SK-N-SH treated with all-trans-retinoic acid at 6 μM for 48 hours (cell line): ENCODE data around the gene C5.

Experiments
- ATAC-seq: fragments of 200-7000 bp; cut with Tn5 transposase; 3 replicates; pipeline ENCODE4 v1.9.1; 2020; ENCODE audit warnings: mild to moderate bottlenecking, moderate library complexity
- ARNTL ChIP-seq: fragments of 450-650 bp; formaldehyde crosslinking; IDR thresholded peaks from 2 replicates; pipeline ENCODE4 v1.5.0; 2020; ENCODE audit warnings: low read depth, mild to moderate bottlenecking, moderate library complexity, borderline replicate concordance
- BACH2 ChIP-seq: fragments of 250-450 bp; sonication (Bioruptor Pico); IDR thresholded peaks from 2 replicates; pipeline ENCODE4 v1.9.0; 2021; ENCODE audit warnings: mild to moderate bottlenecking, borderline replicate concordance
- CREB5 ChIP-seq: fragments of 250-450 bp; sonication (Bioruptor Pico); IDR thresholded peaks from 2 replicates; pipeline ENCODE4 v1.5.1; 2020; ENCODE audit warnings: low read depth, mild to moderate bottlenecking, moderate library complexity
- CSDC2 ChIP-seq: fragments of 250-450 bp; sonication (Bioruptor Pico); IDR thresholded peaks from 2 replicates; pipeline ENCODE4 v1.5.0; 2020; ENCODE audit warnings: mild to moderate bottlenecking, moderate library complexity
- CSRNP3 ChIP-seq: fragments of 250-450 bp; sonication (Bioruptor Pico); IDR thresholded peaks from 2 replicates; pipeline ENCODE4 v1.5.1; 2021; ENCODE audit warnings: mild to moderate bottlenecking, moderate library complexity
- ESRRG ChIP-seq: fragments of 250-450 bp; sonication (Bioruptor Pico); IDR thresholded peaks from 2 replicates; pipeline ENCODE4 v1.6.1; 2021; ENCODE audit warnings: mild to moderate bottlenecking
- OSR1 ChIP-seq: fragments of 250-450 bp; sonication (Bioruptor Pico); IDR thresholded peaks from 2 replicates; pipeline ENCODE4 v1.8.0; 2022; ENCODE audit warnings: moderate library complexity, mild to moderate bottlenecking, inconsistent platforms
- PATZ1 ChIP-seq: fragments of 250-450 bp; sonication (Bioruptor Pico); IDR thresholded peaks from 2 replicates; pipeline ENCODE4 v1.8.0; 2020; ENCODE audit warnings: mild to moderate bottlenecking, moderate library complexity, borderline replicate concordance
- POU6F1 ChIP-seq: fragments of 250-450 bp; sonication (Bioruptor Pico); IDR thresholded peaks from 2 replicates; pipeline ENCODE4 v1.8.0; 2021; ENCODE audit warnings: low read depth, mild to moderate bottlenecking, moderate library complexity, borderline replicate concordance
- RARB ChIP-seq: fragments of 250-450 bp; sonication (Bioruptor Pico); IDR thresholded peaks from 2 replicates; pipeline ENCODE4 v1.8.0; 2021; ENCODE audit warnings: mild to moderate bottlenecking, moderate library complexity
- SNAI2 ChIP-seq: fragments of 250-450 bp; sonication (Bioruptor Pico); IDR thresholded peaks from 2 replicates; pipeline ENCODE4 v1.5.0; 2020; ENCODE audit warnings: mild to moderate bottlenecking, moderate library complexity
- TCF4 ChIP-seq: fragments of 250-450 bp; sonication (Bioruptor Pico); IDR thresholded peaks from 2 replicates; pipeline ENCODE4 v1.8.0; 2021; ENCODE audit warnings: mild to moderate bottlenecking, moderate library complexity, borderline replicate concordance
- TSHZ2 ChIP-seq: fragments of 250-450 bp; sonication (Bioruptor Pico); IDR thresholded peaks from 2 replicates; pipeline ENCODE4 v1.5.0; 2020; ENCODE audit warnings: mild to moderate bottlenecking, moderate library complexity
- ZC3H10 ChIP-seq: fragments of 250-450 bp; sonication (Bioruptor Pico); IDR thresholded peaks from 2 replicates; pipeline ENCODE4 v1.5.1; 2021; ENCODE audit warnings: mild to moderate bottlenecking, moderate library complexity
- ZFP3 ChIP-seq: fragments of 250-450 bp; sonication (Bioruptor Pico); IDR thresholded peaks from 2 replicates; pipeline ENCODE4 v1.5.0; 2020; ENCODE audit warnings: mild to moderate bottlenecking, moderate library complexity
- ZFP30 ChIP-seq: fragments of 450-650 bp; formaldehyde crosslinking; IDR thresholded peaks from 2 replicates; pipeline ENCODE4 v1.5.0; 2022; ENCODE audit warnings: mild to moderate bottlenecking, moderate library complexity
- ZNF565 ChIP-seq: fragments of 450-650 bp; formaldehyde crosslinking; conservative IDR thresholded peaks from 2 replicates; pipeline ENCODE4 v1.5.0; 2020; ENCODE audit warnings: low read depth, mild to moderate bottlenecking, moderate library complexity
- ZNF70 ChIP-seq: fragments of 450-650 bp; formaldehyde crosslinking; IDR thresholded peaks from 2 replicates; pipeline ENCODE4 v1.5.0; 2020; ENCODE audit warnings: mild to moderate bottlenecking, moderate library complexity
- ZNF8 ChIP-seq: fragments of 450-650 bp; formaldehyde crosslinking; IDR thresholded peaks from 2 replicates; pipeline ENCODE4 v1.5.0; 2020; ENCODE audit warnings: mild to moderate bottlenecking, moderate library complexity

C5 gene

GRCh38 chr9:120966013-120966369, 84.1 kb downstream of the C5 start:
- ATAC-seq, result no peak
- no peak for TF ChIP-seq SNAI2 (CRISPR knock-in tag)
- no peak for TF ChIP-seq PATZ1 (CRISPR knock-in tag)
- TF ChIP-seq OSR1 (CRISPR knock-in tag), result no peak
- no peak for TF ChIP-seq ZNF565
- no peak for TF ChIP-seq ZNF8 (CRISPR knock-in tag)
- TF ChIP-seq ZNF70 (CRISPR knock-in tag), result no peak
- TF ChIP-seq RARB (CRISPR knock-in tag), result no peak
- no peak for TF ChIP-seq ZC3H10
- no peak for TF ChIP-seq ESRRG
- TF ChIP-seq BACH2, result no peak
- no peak for TF ChIP-seq CSRNP3 (CRISPR knock-in tag)
- no peak for TF ChIP-seq CREB5 (CRISPR knock-in tag)
- TF ChIP-seq TCF4 (CRISPR knock-in tag), result no peak
- no peak for TF ChIP-seq POU6F1
- no peak for TF ChIP-seq ARNTL (CRISPR knock-in tag)
- no peak for TF ChIP-seq TSHZ2 (CRISPR knock-in tag)
- no peak for TF ChIP-seq ZFP30 (CRISPR knock-in tag)
- TF ChIP-seq ZFP3 (CRISPR knock-in tag), result no peak

- no peak for TF ChIP-seq CSDC2 (CRISPR knock-in tag)
- no peak for TF ChIP-seq PATZ1 (CRISPR knock-in tag)
- no peak for TF ChIP-seq ESRRG
- no peak for TF ChIP-seq ZFP30 (CRISPR knock-in tag)
- no peak for TF ChIP-seq ZNF8 (CRISPR knock-in tag)
- no peak for TF ChIP-seq TSHZ2 (CRISPR knock-in tag)
- TF ChIP-seq ARNTL (CRISPR knock-in tag), result no peak
- no peak for ATAC-seq
Observed at GRCh38 chr9:120965344-120966012, 84.6 kb downstream of the C5 start.
